Smooth muscle cell (in vitro differentiated cells): Measurements from ENCODE around the gene RORC. TPM values are rescaled to one million over a fixed set of nuclear protein-coding genes. Genes with fewer than 3 reads are reported as not detected.

Experiments
- DNase-seq: peaks from one replicate; lab custom pipeline; 2025; ENCODE audit not compliant: unreplicated experiment; lab: John Stamatoyannopoulos, UW
- H2AFZ ChIP-seq: fragments of 200-600 bp; sonication (generic); 2 replicates; pipeline ENCODE4 v1.6.0; 2016; ENCODE audit warnings: antibody characterized with exemption, low read depth, mild to moderate bottlenecking
- H3F3A ChIP-seq: fragments of 200-600 bp; sonication (generic); 2 replicates; pipeline ENCODE4 v1.6.0; 2017; ENCODE audit warnings: antibody characterized with exemption, low read depth
- H3K27ac ChIP-seq: fragments of 200-600 bp; sonication (generic); 2 replicates; pipeline ENCODE4 v1.5.1; 2016; ENCODE audit warnings: low read depth, mild to moderate bottlenecking
- H3K27me3 ChIP-seq: fragments of 200-600 bp; sonication (generic); 2 replicates; pipeline ENCODE4 v1.6.1; 2016; ENCODE audit warnings: low read depth, mild to moderate bottlenecking
- H3K36me3 ChIP-seq: fragments of 200-600 bp; sonication (generic); 2 replicates; pipeline ENCODE4 v1.5.1; 2016; ENCODE audit warnings: low read depth
- H3K4me1 ChIP-seq: fragments of 200-600 bp; sonication (generic); 2 replicates; pipeline ENCODE4 v1.5.1; 2016; ENCODE audit warnings: low read depth
- H3K4me2 ChIP-seq: fragments of 200-600 bp; sonication (generic); 2 replicates; pipeline ENCODE4 v1.6.0; 2016; ENCODE audit warnings: mild to moderate bottlenecking
- H3K4me3 ChIP-seq: fragments of 200-600 bp; sonication (generic); 2 replicates; pipeline ENCODE4 v1.5.1; 2016; ENCODE audit warnings: mild to moderate bottlenecking
- H3K79me2 ChIP-seq: fragments of 200-600 bp; sonication (generic); 2 replicates; pipeline ENCODE4 v1.6.0; 2016; ENCODE audit warnings: low read depth, mild to moderate bottlenecking
- H3K9ac ChIP-seq: fragments of 200-600 bp; sonication (generic); 2 replicates; pipeline ENCODE4 v1.6.0; 2016; ENCODE audit warnings: low read depth
- H3K9me3 ChIP-seq: fragments of 200-600 bp; sonication (generic); replicated peaks from 2 replicates; pipeline ENCODE4 v1.5.1; 2016; ENCODE audit warnings: low read depth
- H4K20me1 ChIP-seq: fragments of 200-600 bp; sonication (generic); 2 replicates; pipeline ENCODE4 v1.6.0; 2016; ENCODE audit warnings: low read depth
- CTCF ChIP-seq: fragments of 200-600 bp; sonication (generic); IDR thresholded peaks from 2 replicates; pipeline ENCODE4 v1.5.1; 2017; ENCODE audit warnings: borderline replicate concordance, mild to moderate bottlenecking, antibody characterized with exemption; ENCODE audit not compliant: insufficient read depth, poor library complexity, severe bottlenecking
- WGBS: methylation state at CpG from one replicate; pipeline ENCODE4 v1.1.7; 2016; ENCODE audit warnings: low lambda C conversion rate; 5-methylcytosine and 5-hydroxymethylcytosine counted together
- polyA plus RNA-seq: library from polyadenylated mRNA; unstranded; fragments of >200 nt; fragmentation: Nextera tagmentation; extraction: Ambion mirVana; gene quantifications from 2 replicates; pipeline ENCODE4 v1.2.1, GENCODE V29; 2016
- total RNA-seq: library from RNA; depleted of rRNA; stranded (reverse); fragments of >200 nt; gene quantifications from 2 replicates; pipeline ENCODE4 v1.2.3, GENCODE V29; 2014

The RORC gene
- total and polyA plus RNA-seq, 2 experiments from 2014 or later = not detected

DNA sequence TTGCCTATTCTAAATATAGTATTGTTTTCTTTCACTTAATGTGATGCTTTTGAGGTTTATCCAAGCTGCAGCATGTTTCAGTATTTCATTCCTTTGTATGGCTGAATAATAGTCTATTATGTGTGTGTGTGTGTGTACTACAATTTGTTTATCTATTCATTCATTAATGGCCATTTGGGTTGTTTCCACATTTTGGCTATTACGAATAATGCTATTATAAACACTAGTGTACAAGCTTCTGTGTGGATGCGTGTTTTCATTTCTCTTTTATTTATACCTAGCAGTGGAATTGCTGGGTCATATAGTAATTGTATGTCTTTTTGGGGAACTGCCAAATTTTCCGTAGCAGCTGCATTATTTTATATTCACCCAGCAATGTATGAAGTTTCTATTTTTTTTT lies 36.9 kb upstream of the RORC start:
- 80% methylated on average over 3 of the region's 3 CpGs for WGBS
- Histone ChIP-seq H3K27ac (no peak overlapping the region), H2AFZ (no peak overlapping the region)

GRCh38 chr1:151867765-151868411 lies 36.3 kb upstream of the RORC start:
- H2AFZ ChIP-seq = no peak overlapping the region
- H3K27ac ChIP-seq = no peak overlapping the region
- 71% methylated on average over 7 of the region's 7 CpGs for WGBS
- H3K9ac ChIP-seq = no peak overlapping the region
- no peak for TF ChIP-seq CTCF
- no peaks in the 10 kb centered on the region for H3F3A ChIP-seq
- no peaks in the 10 kb centered on the region for H3K27me3 ChIP-seq
- H3K4me3 ChIP-seq = no peak overlapping the region
- H4K20me1 ChIP-seq = no peaks in the 10 kb centered on the region
- no peak overlapping the region for H3K4me2 ChIP-seq
- peaks cover 10% of the 10 kb centered on the region for H3K4me1 ChIP-seq
- H3K9me3 ChIP-seq = no peaks in the 10 kb centered on the region
- DNase-seq = no peak
- no peaks in the 10 kb centered on the region for H3K79me2 ChIP-seq
- H3K36me3 ChIP-seq = no peaks in the 10 kb centered on the region

More for the DNA sequence above, 36.9 kb upstream of the RORC start:
- peaks cover 10% of the 10 kb centered on the region for H3K4me1 ChIP-seq
- H3K4me2 ChIP-seq = no peak overlapping the region
- H3K9me3 ChIP-seq = no peaks in the 10 kb centered on the region
- H3F3A ChIP-seq = no peaks in the 10 kb centered on the region
- H3K79me2 ChIP-seq = no peaks in the 10 kb centered on the region
- H3K27me3 ChIP-seq = no peaks in the 10 kb centered on the region
- TF ChIP-seq CTCF = no peak
- H4K20me1 ChIP-seq = no peaks in the 10 kb centered on the region
- H3K36me3 ChIP-seq = no peaks in the 10 kb centered on the region
- no peak for DNase-seq
- H3K4me3 ChIP-seq = no peak overlapping the region
- H3K9ac ChIP-seq = no peak overlapping the region

DNA sequence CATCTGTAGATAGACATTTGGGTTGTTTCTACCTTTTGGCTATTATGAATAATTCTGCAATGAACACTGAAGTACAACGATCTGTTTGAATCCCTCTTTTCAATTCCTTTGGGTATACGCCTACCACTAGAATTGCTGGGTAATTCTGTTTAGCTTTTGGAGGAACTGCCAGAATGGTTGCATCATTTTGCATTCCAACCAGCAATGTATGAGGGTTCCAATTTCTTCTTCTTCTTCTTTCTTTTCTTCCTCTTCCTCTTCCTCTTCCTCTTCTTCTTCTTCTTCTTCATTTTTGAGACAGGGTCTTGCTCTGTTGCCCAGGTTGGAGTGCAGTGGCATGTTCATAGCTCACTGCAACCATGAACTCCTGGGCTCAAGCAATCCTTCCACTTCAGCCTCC lies 35.7 kb upstream of the RORC start:
- no peak overlapping the region for H3K4me3 ChIP-seq
- no peak overlapping the region for H3K4me2 ChIP-seq
- no peak for DNase-seq
- H3F3A ChIP-seq = no peaks in the 10 kb centered on the region
- peaks cover 5% of the 10 kb centered on the region for H3K4me1 ChIP-seq
- H3K9ac ChIP-seq = no peak overlapping the region
- H3K36me3 ChIP-seq = no peaks in the 10 kb centered on the region
- no peaks in the 10 kb centered on the region for H4K20me1 ChIP-seq
- H3K9me3 ChIP-seq = no peaks in the 10 kb centered on the region
- no peaks in the 10 kb centered on the region for H3K79me2 ChIP-seq
- no peak overlapping the region for H2AFZ ChIP-seq
- 78% methylated on average over 2 of the region's 2 CpGs for WGBS
- H3K27ac ChIP-seq = no peak overlapping the region
- H3K27me3 ChIP-seq = no peaks in the 10 kb centered on the region
- TF ChIP-seq CTCF = no peak

DNA sequence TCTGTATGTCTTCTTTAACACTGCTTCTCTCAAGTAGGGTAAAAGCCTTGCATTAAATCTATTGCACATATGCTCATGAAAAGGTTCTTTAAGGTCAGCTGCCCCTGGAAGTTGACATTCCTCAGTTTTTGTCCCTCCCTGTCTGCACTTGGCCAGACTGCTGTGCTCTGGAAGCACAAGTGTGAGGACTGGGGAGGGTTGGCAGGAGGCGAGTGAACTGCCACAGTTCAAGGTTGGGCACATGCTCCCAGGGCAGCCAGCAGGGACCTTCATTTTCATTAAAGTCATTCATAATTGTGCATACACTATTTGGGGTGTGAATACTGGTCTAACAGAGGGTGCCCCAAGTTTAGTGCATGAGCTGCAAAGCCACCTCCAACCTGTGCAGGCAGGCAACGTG lies 32.8 kb upstream of the RORC start:
- no peak overlapping the region for H3K27ac ChIP-seq
- H3K27me3 ChIP-seq = no peaks in the 10 kb centered on the region
- H2AFZ ChIP-seq = no peak overlapping the region
- no peaks in the 10 kb centered on the region for H3K4me1 ChIP-seq
- no peaks in the 10 kb centered on the region for H3K79me2 ChIP-seq
- no peak for DNase-seq
- no peaks in the 10 kb centered on the region for H4K20me1 ChIP-seq
- no peaks in the 10 kb centered on the region for H3K36me3 ChIP-seq
- no peaks in the 10 kb centered on the region for H3F3A ChIP-seq
- no peak for TF ChIP-seq CTCF
- no peak overlapping the region for H3K4me3 ChIP-seq
- 44% methylated on average over 2 of the region's 2 CpGs for WGBS
- no peak overlapping the region for H3K4me2 ChIP-seq
- no peak overlapping the region for H3K9ac ChIP-seq
- no peaks in the 10 kb centered on the region for H3K9me3 ChIP-seq
